HG03175 (cell line): Measurements from ENCODE around the gene CKMT1A.
"Not testable (repeated sequence)": the region's sequence is repeated elsewhere in the genome, so short reads cannot be mapped to it uniquely, and the experiment has no call there.

ENCODE experiments used
- ATAC-seq: cut with Tn5 transposase; IDR thresholded peaks from one replicate; pipeline ENCODE4 v1.9.1; 2021; ENCODE audit warnings: mild to moderate bottlenecking, moderate library complexity; ENCODE audit not compliant: unreplicated experiment

CKMT1A gene

DNA sequence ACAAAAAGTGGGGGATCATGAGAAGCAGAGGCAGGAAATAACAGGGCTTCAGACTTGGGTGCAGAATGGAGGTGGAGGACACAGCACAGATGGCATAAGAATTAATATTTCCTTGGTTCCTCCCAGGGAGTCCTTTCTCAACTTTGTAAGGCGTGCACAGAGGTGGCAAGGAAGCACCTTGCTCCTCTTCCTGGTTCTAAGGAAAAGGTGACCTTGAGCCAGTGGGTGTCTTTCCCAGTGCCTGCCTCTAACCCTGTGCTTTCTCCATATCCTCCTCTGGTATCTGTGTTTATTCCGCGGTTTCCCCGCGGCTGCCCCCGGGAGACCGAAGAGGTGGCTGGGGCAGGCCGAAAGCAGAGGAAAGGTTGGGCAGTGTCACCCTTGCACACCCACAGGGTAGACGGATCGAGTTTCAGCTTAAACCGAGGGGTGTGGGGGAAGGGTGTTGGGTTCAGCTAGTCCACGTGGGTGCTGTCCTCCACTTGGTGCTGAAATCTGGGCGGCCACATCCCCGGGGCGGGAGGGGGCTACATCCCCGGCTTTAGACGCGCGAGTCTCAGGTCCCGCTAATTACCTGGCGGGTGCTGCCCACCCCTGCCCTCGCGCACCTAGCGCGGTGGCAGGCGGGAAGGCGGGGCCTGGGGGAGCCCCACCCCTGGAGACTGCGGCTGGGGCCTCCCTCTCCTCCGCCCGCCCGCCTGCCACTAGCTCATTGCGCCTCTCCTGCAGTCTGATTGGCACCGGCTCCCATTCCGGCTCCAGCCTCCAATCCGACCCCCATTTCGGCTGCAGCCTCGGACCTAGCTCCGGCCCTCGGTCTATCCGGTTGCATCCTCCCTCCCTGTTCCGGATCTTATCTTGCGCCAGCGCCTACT is at the start of gene CKMT1A:
CKMT1A (plus strand) TSS at position 712 of the 875 bp plus-strand sequence. CDS start 192 bp downstream, outside the sequence.
- ATAC-seq: not testable (repeated sequence)

DNA sequence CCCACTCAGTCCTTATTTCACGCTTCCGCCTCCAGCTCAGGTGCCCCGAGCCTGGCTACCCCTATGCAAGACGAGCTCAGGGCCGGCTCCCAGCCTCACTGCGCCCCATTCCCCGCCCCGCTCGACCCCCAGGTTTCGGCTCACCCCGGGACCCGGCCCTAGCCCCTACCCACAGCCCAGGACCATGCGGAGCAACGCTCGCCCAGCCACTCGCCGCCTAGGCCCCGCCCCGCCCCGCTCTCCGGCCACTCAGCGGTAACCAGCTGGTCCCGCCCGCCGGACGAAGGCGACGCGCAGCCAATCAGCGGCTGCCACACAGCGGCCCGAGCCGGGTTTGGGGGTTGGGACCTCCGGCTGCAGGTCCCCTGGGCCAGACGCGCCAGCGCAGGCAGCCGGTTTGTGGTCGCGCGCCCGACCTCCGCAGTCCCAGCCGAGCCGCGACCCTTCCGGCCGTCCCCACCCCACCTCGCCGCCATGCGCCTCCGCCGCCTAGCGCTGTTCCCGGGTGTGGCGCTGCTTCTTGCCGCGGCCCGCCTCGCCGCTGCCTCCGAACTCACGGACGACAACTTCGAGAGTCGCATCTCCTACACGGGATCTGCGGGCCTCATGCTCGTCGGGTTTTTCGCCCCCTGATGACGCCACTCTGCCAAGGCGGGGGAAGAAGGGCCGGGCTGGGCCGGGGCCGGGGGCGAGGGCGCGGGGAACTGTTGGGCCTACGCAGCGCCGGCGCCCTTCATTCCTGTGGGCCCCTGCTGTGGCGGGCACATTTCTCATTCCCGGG is 44.8 kb upstream of the CKMT1A start, which contains the start of gene CATSPER2:
CATSPER2 (minus strand) TSS at position 196 of the 781 bp plus-strand sequence. CDS start 783 bp downstream, outside the sequence.
- no peak for ATAC-seq

DNA sequence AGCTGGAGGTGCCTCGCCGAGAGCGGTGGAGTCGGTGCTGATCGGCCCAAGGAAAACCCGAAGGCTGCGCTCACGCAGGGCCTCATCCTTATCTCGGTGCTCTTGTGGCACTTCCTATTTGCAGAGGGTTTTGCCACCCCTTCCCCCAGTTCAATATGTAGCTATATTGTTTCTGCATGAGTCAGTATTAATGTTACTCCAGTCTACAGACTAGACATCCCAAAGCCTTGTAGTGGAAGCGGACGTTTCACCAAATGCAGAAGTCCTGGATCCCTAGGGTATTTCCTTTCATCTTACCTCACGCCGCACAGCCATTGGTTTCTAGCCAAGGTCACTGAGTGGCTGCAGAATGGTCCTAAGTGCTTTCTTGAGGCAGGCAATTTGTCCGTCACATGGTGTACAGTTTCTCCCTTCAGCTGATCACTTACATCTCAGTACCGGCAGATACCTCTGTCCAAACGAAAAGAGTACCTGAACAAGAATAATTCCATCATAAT is 44.2 kb upstream of the CKMT1A start:
- not testable (repeated sequence) for ATAC-seq

DNA sequence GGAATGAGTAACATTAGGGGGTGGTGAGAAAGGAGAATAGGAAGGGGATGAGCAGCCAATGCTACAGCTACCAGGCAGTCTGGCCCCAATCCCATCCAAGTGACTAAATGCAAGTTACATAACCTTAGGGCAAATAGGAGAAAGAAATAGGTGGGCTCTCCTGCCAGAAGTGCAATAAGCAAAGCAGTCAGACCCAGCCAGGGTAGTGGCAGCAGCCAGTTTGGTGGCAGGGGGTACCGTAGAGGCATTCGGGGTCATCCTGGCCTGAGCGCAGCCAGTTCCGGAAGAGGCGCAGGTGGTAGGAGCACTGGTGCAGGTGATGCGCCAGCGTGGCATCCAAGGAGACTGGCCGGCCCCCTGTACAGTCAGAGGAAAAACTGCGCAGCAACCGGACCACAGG is 33.9 kb upstream of the CKMT1A start:
- ATAC-seq: not testable (repeated sequence)

DNA sequence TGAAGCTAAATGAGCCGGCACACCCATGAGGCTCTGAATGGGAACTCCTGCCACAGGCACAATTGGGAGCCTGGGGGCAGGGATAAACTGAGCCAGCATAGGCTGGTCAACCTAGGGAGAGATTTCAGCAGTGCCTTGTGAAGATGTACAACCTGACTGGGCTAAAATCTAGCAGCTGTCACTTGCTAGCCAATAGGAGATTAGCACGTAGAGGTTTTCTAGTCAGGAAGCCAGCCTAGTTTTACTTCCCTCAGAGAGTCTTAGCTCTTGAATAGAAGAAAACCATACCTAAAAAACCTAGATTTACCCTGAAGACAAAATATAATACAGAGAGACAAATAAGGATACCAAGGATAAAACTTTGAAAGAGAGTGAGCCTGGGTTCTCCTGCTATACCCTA is 31.4 kb upstream of the CKMT1A start:
- not testable (repeated sequence) for ATAC-seq

DNA sequence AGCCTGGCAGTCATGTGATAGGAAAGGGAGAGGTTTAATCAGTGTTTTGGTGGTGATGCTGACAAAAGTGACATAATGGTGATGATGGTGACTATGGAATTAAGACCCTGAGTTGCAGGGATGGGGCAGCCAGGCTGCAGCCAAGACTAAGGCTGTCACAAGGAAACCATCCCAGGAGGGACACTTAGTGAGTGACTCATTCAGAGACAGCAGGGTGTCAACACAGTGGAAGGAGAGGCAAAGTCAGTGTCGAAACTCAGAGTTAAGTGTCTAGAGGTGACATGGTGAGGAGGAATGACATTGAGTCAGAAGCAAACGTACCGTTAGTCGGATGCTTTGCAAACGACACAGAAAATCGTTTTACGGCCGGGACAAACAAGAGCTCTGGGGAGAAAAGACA is 30.3 kb upstream of the CKMT1A start:
- not testable (repeated sequence) for ATAC-seq

DNA sequence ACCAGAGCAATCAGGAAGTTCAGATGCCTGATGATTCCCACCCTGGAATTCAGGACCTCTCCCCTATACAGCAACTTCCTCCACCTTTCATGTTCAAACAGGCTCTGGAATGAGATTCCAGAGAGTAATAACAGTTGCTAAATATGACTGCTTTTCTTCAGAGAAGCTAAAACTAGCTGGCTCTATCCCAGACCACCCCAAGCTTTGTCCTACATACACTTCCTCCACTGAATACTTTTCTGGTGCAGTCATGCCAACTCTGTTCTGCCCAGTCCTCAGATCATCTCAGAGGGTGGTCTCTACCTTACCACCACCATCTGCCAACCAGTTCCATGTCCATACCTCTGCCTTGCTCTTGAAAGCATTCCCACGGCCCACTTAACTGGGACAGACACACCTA is 27.5 kb upstream of the CKMT1A start:
- not testable (repeated sequence) for ATAC-seq

DNA sequence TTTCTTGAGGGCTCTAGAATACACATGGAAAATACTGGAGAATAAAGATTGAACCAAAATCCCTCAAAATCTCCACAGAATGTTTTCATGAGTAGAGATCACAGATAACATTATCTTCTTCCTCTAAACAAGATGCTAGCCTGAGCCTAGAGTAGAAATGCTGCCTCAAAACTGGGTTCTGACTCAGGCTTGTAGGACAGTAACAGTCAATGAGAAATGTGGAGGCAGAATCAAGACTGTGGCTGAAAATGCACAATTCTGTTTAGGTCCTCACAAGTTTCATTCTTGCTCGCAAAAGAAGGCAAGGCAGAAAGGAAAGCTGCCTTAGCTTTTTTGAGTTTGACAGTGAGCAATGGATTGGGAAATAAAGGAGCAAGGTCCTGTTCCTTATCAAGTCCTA is 19.5 kb upstream of the CKMT1A start:
- ATAC-seq: not testable (repeated sequence)

DNA sequence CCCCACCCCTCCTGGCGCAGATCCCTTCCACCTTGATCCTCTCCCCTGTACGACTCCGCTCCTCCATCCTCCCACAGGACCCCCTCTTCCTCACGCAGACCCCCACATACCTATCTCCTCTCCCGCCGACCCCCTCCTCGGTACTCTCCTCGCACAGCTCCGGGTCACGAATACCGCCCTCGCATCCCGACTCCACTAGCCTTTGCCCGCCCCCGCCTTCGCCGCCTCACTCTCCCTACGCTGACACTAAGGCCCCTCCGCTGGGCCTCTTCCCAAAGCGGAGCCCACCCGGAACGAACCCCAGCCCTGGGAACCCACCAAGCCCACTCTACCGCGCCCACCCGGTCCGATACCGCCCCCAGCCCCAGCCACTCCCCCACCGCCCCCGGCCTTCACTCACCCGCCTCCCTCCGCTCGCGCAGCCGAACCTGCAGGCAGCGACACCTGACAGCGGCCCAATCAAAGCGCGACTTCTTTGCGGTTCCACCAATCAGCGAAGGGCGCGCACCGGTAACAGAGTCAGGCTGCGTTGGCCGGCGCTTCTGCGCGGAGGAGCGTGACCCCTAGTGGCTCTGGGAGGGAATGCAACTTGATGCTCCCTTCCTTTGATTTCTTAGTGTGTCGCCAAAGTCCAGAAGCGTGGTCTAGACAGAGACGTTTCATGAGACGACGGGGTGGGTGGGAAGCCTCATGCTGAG is 3.9 kb upstream of the CKMT1A start:
- ATAC-seq: peak; percentile 98

DNA sequence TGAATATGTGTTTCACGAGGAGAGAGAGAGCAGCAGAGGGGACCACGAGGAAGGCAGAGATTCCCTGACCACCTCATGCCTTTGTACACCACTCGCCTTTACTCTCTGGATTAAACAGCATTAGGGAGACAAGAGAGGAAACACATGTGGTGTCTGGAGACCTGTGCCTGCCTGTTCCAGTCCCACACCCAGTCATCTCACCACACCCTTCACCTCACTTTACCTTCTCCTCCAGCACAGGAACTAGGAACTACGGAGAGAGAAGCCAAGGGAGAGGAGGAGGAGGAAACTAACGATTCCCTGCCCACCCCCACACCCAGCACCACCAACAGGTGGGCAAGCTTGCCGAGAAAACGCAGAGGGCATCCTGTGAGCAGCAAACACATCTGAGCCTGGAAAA is 980 bp upstream of the CKMT1A start:
- ATAC-seq: not testable (repeated sequence)

DNA sequence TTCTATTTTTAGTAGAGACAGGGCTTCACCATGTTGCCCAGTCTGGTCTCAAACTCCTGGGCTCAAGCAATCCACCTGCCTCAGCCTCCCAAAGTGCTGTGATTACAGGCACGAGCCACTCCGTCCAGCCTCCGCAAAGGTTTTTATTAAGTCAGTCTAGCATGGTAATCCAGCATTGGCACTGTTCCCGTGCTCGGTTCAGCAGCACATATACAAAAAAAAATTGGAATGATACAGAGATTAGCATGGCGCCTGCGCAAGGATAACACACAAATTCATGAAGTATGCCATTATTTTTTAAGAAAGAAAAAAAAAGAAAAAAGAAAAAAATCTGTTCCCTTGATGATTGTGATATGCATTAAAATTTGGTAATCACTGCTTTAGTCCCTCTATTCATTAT is 8.5 kb downstream of the CKMT1A start:
- no peak for ATAC-seq

DNA sequence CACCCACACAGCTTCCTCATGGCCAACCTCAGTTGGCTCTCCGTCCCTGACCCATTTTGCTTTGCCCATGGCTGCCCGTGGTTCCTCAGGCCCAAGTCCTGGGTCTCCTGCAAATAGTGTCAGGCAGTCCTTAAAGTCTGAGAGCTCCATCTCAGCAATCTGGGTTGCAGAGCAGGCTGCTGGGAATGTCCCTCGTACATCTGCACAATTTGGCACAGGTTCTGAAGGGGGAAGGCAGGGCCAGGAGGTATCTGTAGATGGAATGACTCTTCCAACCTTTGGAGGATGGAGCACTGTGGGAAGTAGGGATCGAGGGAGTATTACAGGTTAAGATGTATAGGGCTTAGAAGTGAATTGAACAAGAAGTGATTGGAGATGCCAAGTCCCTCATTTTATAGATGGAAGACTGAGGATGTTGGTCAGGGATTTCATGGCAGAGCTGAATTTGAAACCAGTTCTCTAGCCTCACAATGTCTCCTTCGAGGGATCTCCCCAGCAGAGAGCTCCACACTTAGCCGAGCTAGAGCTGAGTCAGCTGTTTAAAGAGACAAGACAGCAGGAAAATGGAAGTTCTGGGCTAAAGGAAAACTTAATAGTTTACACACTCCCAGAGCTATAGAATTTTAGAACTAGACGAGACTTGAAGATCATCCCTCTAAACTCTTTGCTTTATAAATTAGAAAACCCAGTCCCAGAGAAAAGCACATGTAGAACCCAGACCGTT is 9.2 kb downstream of the CKMT1A start:
- no peak for ATAC-seq

DNA sequence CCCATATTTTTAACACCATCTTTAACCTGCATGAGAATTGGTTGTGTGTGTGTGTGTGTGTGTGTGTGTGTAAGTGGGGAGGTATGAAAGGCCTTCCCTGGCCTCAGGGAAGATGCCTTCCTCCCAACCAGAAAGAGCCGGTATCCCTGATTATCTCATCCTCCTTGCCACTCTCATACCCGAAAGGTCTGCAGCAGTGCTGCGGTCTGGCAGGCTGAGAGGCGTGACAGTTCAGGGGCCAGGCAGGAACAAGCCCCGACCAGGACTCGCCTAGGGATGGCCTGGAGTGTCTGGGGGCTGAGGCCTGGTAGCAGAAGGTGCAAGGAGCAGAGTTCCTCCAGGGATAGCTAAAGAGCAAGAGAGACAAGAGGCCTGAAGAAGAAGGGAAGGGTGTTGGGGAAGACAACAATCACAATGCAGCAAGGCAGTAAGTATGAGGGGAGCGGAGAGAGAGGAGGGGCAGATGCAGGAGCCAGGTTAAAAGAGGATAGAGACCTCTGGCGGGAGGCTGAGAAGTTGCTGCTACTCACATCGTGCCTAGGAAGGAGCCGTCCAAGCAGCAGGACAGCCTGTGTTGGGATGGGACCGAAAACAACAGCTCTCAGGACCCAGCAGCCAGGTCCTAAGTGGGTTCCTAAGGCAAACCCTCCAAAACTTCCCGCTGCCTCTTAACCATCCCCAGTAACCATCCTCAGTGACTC is 16.9 kb downstream of the CKMT1A start:
- not testable (repeated sequence) for ATAC-seq

DNA sequence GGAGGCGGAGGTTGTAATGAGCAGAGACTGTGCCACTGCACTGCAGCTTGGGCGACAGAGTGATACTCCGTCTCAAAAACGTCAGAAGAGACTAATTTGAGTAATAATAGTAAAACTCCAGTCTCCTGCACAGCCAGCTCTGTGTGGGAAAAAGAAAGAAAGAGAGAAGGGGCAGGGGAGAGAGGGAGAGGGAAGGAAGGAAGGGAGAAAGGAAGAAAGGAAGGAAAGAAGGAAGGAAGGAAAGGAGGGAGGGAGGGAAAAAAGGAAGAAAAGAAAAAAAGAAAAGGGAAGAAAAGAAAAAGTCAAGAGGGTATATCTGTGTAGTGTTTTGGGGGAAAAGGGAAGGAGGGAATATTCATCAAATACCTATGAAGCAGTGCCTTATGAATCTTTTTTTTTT is 29.5 kb downstream of the CKMT1A start:
- no peak for ATAC-seq

DNA sequence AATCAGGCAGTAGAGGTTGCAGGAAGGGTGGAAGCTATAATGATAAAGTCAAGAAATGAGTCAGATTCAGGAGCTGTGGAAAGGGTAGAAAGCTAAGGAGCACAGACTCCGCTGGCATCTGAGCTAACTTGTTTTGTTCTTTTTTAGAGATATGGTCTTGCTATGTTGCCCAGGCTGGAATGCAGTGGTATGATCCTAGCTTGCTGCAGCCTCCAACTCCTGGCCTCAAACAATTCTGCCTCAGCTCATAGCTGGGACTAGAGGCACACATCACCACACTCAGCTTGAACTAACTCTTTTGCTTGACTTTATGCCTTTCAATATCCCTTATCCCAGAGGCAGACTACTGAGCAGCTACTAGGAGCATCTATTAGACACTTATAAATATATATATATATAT is 32.6 kb downstream of the CKMT1A start:
- not testable (repeated sequence) for ATAC-seq

DNA sequence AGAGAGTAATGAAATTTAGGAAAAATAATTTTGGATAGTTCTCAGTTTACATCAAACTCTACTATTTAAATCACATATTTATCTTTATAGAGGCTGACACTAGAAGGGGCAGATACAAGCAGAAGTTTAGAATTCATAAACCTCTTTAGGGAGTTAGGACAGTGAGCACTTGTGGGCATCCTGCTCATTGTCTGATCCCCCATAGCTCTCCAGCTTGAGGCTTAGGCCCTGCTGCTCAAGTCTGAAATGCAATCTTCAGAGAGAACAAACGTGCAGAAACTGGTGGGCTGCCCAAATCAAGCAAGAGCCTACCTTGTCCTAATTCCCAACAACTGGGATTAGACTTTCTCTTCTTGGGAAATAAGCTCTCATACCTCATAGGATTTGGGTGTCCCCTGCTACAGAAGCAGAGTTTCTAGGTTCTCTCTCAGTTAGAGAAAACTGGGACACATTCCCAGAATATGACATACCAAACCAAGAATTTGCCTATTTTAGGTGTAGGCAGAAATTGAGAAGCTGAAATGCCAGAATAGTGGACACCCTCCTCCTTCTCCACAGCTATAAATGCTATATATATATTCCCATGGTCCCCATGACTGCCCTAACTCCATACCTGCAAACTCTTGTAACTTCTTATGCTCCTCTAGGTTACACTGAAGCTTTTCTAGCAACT is 34.5 kb downstream of the CKMT1A start:
- ATAC-seq: not testable (repeated sequence)

DNA sequence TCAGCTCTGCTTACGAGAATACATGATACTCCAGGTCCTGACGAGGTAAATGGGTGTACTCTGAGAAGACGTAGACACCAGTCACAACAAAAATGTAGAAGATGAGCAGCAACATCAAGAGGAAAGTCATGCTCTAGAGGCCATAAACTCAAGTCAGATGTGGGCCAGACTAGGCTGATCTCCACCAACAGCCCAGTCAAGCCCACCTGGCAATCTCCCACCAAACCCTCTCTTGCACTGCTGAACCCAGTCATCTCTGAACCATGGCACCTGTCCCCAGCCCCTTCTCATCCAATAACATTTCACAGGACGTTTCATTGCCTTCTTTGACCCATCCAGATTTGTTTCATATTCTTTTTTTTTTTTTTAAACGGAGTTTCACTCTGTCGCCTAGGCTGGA is 41.8 kb downstream of the CKMT1A start:
- no peak for ATAC-seq

DNA sequence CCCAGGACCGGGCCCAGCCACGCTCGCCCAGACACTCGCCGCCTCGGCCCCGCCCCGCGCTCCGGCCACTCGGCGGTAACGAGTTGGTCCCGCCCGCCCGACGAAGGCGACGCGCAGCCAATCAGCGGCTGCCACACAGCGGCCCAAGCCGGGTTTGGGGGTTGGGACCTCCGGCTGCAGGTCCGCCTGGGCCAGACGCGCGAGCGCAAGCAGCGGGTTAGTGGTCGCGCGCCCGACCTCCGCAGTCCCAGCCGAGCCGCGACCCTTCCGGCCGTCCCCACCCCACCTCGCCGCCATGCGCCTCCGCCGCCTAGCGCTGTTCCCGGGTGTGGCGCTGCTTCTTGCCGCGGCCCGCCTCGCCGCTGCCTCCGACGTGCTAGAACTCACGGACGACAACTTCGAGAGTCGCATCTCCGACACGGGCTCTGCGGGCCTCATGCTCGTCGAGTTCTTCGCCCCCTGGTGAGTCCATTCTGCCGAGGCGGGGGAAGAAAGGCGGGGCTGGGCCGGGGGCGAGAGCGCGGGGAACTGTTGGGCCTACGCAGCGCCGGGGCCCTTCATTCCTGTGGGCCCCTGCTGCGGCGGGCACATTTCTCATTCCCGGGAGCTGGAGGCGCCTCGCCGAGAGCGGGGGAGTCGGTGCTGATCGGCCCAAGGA is 52.7 kb downstream of the CKMT1A start, which contains the start of gene PDIA3:
PDIA3 (plus strand) TSS at position 194 of the 658 bp plus-strand sequence; CDS start at position 296, 102 bp downstream.
- ATAC-seq: peak; percentile 76
